MCF 10A (cell line): ENCODE measurements around the gene UQCR11. TPM values are rescaled to one million over a fixed set of nuclear protein-coding genes. Genes with fewer than 3 reads are reported as not detected.

ENCODE experiments used
- BruUV-seq: library from RNA; stranded (reverse); fragments of 400-500 nt; replicated peaks from 2 replicates; lab custom pipeline; 2021; lab: Mats Ljungman, UMichigan
- CTCF ChIA-PET: fragments of 300-600 bp; sonication (Branson Sonifier 250); formaldehyde crosslinking; extraction: SDS; loops from one replicate; lab custom pipeline; 2021; ENCODE audit warnings: antibody characterized with exemption, inconsistent platforms; lab: Yijun Ruan, JAX
- POLR2A ChIA-PET: fragments of 300-600, 350-650 bp; sonication (Branson Sonifier 250); formaldehyde crosslinking; extraction: SDS; loops from one replicate; lab custom pipeline; 2020; ENCODE audit warnings: antibody characterized with exemption, inconsistent platforms; lab: Yijun Ruan, JAX
- DNase-seq: peaks from one replicate; pipeline ENCODE4 v3.0.0-alpha.2; 2018; ENCODE audit not compliant: unreplicated experiment
- H3K27ac Mint-ChIP-seq: one replicate; pipeline ENCODE4 v1.8.0; 2022; ENCODE audit warnings: mild to moderate bottlenecking, low read depth, mixed read lengths; ENCODE audit not compliant: unreplicated experiment
- H3K27me3 Mint-ChIP-seq: one replicate; pipeline ENCODE4 v1.8.0; 2022; ENCODE audit warnings: mixed read lengths; ENCODE audit not compliant: insufficient read depth, unreplicated experiment
- H3K36me3 Mint-ChIP-seq: one replicate; pipeline ENCODE4 v1.8.0; 2022; ENCODE audit warnings: mild to moderate bottlenecking, moderate library complexity, mixed read lengths; ENCODE audit not compliant: insufficient read depth, unreplicated experiment
- H3K4me1 Mint-ChIP-seq: one replicate; pipeline ENCODE4 v1.8.0; 2022; ENCODE audit warnings: mixed read lengths; ENCODE audit not compliant: insufficient read depth, unreplicated experiment
- H3K4me3 Mint-ChIP-seq: one replicate; pipeline ENCODE4 v1.8.0; 2022; ENCODE audit warnings: mild to moderate bottlenecking, moderate library complexity, mixed read lengths; ENCODE audit not compliant: unreplicated experiment
- H3K9me3 Mint-ChIP-seq: one replicate; pipeline ENCODE4 v1.8.0; 2022; ENCODE audit warnings: mixed read lengths; ENCODE audit not compliant: unreplicated experiment
- intact Hi-C: fragments of 100-400 bp; cut with micrococcal nuclease; formaldehyde crosslinking; loops from 2 replicates; pipeline ENCODE4 v1.14.1; 2022
- total RNA-seq: library from RNA; stranded (reverse); gene quantifications from 2 replicates; pipeline ENCODE4 v1.2.3, GENCODE V29; 2022
- TF ChIP-seq, protein P1 (sequence below): fragments of 200-600 bp; IDR thresholded peaks from one replicate; pipeline ENCODE4 v1.8.0; 2022; ENCODE audit warnings: antibody characterized with exemption, mild to moderate bottlenecking; ENCODE audit not compliant: unreplicated experiment

Gene UQCR11
- total RNA-seq, 1 experiment from 2014 or later, result 256 TPM

GRCh38 chr19:1590641-1591397 is 14.4 kb downstream of the UQCR11 start:
- H3K27me3 Mint-ChIP-seq, result no peaks in the 10 kb centered on the region
- peaks cover 19% of the 10 kb centered on the region for H3K4me1 Mint-ChIP-seq
- H3K9me3 Mint-ChIP-seq, result no peaks in the 10 kb centered on the region
- peak overlapping the region; percentile 94 for H3K27ac Mint-ChIP-seq
- ChIA-PET CTCF (interaction anchor here (0.5 to 2.5 kb wide), 13 partner anchors 8 to 351 kb away, joined by 3 to 18 read pairs (median 3); no protein-coding TSS in a partner anchor), POLR2A (interaction anchor here (0.6 to 6.3 kb wide), 19 partner anchors 9 to 953 kb away, joined by 3 to 105 read pairs (median 3); partner anchors contain the start of genes REEP6, TCF3 and UQCR11)
- intact Hi-C loops, result no loop called here
- DNase-seq, result peak; percentile 45
- H3K4me3 Mint-ChIP-seq, result peak overlapping the region; percentile 83
- BruUV-seq, result no TSS peak
- peaks cover 29% of the 10 kb centered on the region for H3K36me3 Mint-ChIP-seq
- TF ChIP-seq, protein P1, sequence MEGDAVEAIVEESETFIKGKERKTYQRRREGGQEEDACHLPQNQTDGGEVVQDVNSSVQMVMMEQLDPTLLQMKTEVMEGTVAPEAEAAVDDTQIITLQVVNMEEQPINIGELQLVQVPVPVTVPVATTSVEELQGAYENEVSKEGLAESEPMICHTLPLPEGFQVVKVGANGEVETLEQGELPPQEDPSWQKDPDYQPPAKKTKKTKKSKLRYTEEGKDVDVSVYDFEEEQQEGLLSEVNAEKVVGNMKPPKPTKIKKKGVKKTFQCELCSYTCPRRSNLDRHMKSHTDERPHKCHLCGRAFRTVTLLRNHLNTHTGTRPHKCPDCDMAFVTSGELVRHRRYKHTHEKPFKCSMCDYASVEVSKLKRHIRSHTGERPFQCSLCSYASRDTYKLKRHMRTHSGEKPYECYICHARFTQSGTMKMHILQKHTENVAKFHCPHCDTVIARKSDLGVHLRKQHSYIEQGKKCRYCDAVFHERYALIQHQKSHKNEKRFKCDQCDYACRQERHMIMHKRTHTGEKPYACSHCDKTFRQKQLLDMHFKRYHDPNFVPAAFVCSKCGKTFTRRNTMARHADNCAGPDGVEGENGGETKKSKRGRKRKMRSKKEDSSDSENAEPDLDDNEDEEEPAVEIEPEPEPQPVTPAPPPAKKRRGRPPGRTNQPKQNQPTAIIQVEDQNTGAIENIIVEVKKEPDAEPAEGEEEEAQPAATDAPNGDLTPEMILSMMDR, result peak; percentile 16

- peak overlapping the region; percentile 40 for H3K27ac Mint-ChIP-seq
- BruUV-seq, result no TSS peak
- H3K4me1 Mint-ChIP-seq, result peaks cover 19% of the 10 kb centered on the region
- DNase-seq, result peak; percentile 20
- CTCF ChIA-PET, result interaction anchor here (0.6 to 2.2 kb wide), 5 partner anchors 17 to 266 kb away, joined by 3 to 8 read pairs (median 3); partner anchors contain the start of gene UQCR11
- intact Hi-C loops, result no loop called here
- peaks cover 37% of the 10 kb centered on the region for H3K36me3 Mint-ChIP-seq
- POLR2A ChIA-PET, result interaction anchor here (0.9 to 4.3 kb wide), 7 partner anchors 9 to 85 kb away, joined by 3 to 22 read pairs (median 5); partner anchors contain the start of genes TCF3 and UQCR11
- TF ChIP-seq, protein P1, result no peak
- no peaks in the 10 kb centered on the region for H3K9me3 Mint-ChIP-seq
- no peaks in the 10 kb centered on the region for H3K27me3 Mint-ChIP-seq
- H3K4me3 Mint-ChIP-seq, result no peak overlapping the region
Observed at GRCh38 chr19:1587872-1588271, 17.4 kb downstream of the UQCR11 start.

DNA sequence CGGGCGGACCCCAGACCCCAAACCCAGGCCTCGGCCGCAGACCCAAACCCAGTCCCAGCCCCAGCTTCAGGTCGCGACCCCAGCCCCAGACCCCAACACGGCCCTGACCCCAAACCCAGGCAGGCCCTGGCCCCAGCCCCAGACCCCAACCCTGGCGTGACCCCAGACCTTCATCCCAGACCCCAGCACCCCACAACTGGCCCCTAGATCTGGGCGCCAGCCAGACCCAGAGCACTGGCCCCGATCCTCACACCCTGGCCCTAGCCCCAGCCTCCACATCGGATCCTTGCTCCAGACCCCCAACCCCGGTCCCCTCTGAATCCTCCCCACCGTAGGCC is 20.1 kb downstream of the UQCR11 start:
- DNase-seq, result no peak
- ChIA-PET POLR2A (no interaction called here), CTCF (no interaction called here)
- H3K27me3 Mint-ChIP-seq, result no peaks in the 10 kb centered on the region
- peaks cover 56% of the 10 kb centered on the region for H3K36me3 Mint-ChIP-seq
- no TSS peak for BruUV-seq
- no peak overlapping the region for H3K27ac Mint-ChIP-seq
- H3K4me3 Mint-ChIP-seq, result no peak overlapping the region
- intact Hi-C loops, result no loop called here
- TF ChIP-seq, protein P1, result no peak
- H3K9me3 Mint-ChIP-seq, result no peaks in the 10 kb centered on the region
- H3K4me1 Mint-ChIP-seq, result peaks cover 12% of the 10 kb centered on the region

- DNase-seq, result no peak
- POLR2A ChIA-PET, result no interaction called here
- Mint-ChIP-seq H3K4me3 (no peak overlapping the region), H3K27me3 (no peaks in the 10 kb centered on the region), H3K27ac (no peak overlapping the region), H3K36me3 (peaks cover 58% of the 10 kb centered on the region), H3K4me1 (peaks cover 10% of the 10 kb centered on the region), H3K9me3 (no peaks in the 10 kb centered on the region)
- TF ChIP-seq, protein P1, result no peak
- BruUV-seq, result no TSS peak
- intact Hi-C loops, result no loop called here
- CTCF ChIA-PET, result interaction anchor here (0.7 kb wide), 1 partner anchor 88 kb away, joined by 3 read pairs; no protein-coding TSS in a partner anchor
Observed at GRCh38 chr19:1584500-1585242, 20.6 kb downstream of the UQCR11 start.
